ENCODE results near the gene DMXL2.
"Not testable (repeated sequence)": the region's sequence is repeated elsewhere in the genome, so short reads cannot be mapped to it uniquely, and the experiment has no call there.

Gene DMXL2

GRCh38 chr15:51624022-51624421, 1.5 kb upstream of the DMXL2 start:
- no peak for DNase-seq (ENCODE audit: low spot score)

DNA sequence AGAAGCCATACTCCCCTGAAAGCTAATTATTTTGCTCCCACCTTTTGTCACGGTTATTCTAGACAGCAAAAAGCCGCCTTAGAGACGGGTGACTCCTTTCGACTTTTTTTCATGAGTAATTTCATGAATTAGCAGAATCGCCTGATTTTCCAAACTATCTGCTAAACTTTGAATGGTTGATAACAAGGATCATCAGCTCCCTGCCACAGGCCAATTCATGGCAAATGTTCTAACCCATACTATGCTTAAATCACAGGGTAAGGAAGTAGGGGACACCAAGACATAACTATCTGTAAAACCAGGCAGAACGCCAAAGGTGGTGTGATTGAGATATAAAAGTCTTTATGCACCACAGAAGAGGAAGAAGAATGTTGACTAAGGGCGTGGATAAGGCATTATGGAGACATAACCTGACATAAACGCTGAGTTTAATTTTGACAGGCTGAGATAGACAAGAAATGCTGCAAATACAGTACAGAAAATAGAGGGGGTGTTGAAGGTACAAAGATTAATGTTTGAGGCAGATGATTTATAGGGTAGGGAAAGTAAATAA, 891 bp upstream of the DMXL2 start:
- peak; percentile 45 for DNase-seq (ENCODE audit: low spot score)

DNA sequence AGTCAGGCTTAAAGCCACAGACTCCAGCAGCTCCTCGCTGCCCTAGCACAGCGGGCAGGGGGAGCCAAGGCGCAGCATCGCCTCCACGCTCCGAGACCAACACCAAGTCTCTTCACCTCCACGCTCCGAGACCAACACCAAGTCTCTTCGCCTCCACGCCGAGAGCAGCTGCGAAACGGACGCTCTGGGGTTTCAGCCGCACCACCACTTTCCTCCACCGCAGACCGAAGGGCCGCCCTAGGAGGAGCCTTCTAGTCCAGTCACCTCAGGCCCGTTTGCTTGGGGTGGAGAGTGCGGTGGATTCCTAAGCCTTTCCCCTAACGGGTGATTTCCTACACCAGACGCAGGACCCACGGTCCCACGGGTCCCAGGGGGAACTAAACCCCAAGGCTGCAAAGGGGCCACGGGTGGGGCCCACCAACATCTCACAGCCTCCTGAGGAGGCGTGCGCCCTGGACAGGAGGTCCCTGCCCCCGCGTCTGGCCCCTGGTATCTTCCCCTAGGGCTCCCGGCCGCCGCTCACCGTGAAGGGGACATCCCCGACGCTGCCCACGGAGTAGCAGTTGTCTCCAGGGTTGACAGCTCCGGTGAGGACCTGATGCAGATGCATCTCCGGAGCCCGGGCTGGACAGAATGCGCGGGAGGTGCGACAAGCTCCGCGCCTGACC, 501 bp downstream of the DMXL2 start:
- peak; percentile 67 for DNase-seq (ENCODE audit: low spot score)

DNA sequence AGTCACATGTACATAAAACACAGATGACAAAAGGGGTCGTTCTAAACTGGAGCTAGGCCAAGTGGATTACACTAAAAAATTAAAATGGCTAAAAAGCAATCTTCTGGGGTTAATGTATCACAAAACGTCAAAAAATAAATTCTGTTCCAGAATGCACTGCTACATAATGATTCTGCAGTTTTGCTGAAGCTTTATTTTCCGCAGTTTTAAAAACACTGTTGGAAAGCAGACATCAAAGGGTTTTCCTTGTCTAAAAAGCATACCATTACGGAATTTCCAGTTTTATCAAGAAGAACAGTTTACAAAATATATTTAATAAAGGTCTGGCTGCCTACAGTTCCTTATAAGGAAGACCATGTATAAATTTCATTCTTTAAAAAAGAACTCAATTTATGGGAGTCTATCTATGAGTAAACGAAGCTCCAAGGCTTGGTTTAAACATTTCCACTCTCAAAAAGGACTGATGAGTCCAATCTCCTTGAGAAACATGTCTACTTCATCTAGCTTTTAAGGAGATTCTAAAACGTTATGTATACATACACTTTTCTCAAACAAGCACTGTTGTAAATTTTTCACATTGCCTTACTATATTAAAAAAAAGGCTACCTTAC, 1.3 kb downstream of the DMXL2 start:
- DNase-seq (ENCODE audit: low spot score), result no peak

DNA sequence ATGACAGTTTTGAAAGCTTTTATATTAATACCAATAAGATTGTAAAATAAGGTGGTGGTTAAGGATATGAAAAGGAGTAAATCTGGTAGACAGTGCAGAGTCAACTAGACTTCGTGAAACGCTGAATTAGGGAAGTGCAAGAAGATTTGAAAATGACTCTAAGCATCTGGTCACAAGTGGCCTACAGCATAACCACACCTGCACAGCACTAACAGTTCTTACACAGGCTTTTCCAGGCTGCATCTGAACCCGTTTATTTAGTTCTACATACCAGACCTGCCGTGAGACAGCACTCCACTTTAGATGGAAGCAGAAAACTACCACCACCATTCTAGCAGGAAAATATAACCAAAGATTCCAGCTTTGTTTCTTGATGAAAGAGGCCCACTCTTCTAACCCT, 1.9 kb downstream of the DMXL2 start:
- DNase-seq (ENCODE audit: low spot score), result peak; percentile 23

GRCh38 chr15:51620122-51620521, 2.4 kb downstream of the DMXL2 start:
- DNase-seq (ENCODE audit: low spot score), result no peak

DNA sequence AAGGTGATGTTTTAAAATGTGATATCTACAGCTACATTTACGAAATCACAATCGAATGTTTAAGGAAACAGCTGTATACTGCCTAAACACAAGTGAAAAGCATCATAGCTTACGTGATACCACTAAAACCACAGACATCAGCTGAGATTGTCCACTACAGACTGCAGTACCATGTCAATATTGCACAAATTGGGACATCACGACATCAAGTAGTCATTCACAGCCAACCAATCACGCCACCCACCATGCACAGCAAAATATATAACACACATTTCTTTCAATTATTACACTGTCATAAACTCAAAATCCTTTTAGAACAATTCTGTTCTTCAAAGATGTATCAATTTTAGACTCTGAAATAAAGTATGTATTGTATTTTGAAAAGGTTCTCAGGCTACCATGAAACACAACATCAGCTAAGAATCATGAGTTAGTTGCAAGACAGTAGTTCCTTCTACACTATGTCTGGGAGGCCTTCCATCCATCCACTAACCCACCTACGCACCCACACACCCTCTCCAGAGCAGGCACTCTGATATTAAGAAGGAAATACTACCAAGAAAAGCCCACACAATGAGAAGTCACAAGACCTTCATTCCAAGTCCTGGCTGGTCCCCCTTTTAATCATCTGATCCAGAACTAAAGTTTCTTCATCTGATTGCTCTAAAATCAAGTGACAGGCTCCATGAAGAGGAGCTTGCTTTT, 3.1 kb downstream of the DMXL2 start:
- no peak for DNase-seq (ENCODE audit: low spot score)

DNA sequence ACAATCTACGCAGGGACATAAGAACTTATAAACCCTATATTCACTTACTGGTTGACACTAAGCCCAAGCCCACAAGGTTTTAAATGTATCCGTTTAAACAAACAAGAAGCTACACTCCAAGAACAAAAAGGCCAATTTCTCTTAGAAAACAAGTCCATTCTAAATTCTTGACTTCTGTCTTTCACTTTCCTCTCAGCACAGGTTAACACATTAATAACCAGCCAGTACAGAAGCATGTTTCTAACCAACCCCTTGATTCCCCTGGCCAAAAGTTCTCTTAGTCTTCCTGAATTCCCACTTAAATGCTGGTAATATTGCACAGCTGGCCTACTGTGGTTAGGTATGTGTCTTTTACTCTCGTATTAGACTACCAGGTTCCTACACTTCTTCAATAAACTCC, 4.7 kb downstream of the DMXL2 start:
- DNase-seq (ENCODE audit: low spot score), result no peak

DNA sequence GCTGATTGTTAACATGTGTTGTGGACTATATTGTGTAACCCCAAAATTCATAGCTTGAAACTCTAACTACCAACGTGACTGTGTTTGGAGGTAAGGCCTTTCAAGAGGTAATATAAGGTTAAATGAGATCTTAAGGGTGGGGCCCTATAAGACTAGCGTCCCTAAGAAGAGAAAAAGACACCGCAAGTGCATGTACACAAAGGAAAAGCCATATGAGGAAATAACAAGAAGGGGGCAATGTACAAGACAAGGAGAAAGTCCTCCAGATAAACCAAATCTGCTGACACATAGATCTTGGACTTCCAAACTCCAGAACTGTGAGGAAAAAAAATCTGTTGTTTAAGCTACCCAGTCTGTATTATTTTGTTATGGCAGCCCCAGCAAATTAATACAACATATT, 8.6 kb downstream of the DMXL2 start:
- DNase-seq (ENCODE audit: low spot score), result no peak

GRCh38 chr15:51612669-51613068, 9.9 kb downstream of the DMXL2 start:
- not testable (repeated sequence) for DNase-seq (ENCODE audit: low spot score)

DNA sequence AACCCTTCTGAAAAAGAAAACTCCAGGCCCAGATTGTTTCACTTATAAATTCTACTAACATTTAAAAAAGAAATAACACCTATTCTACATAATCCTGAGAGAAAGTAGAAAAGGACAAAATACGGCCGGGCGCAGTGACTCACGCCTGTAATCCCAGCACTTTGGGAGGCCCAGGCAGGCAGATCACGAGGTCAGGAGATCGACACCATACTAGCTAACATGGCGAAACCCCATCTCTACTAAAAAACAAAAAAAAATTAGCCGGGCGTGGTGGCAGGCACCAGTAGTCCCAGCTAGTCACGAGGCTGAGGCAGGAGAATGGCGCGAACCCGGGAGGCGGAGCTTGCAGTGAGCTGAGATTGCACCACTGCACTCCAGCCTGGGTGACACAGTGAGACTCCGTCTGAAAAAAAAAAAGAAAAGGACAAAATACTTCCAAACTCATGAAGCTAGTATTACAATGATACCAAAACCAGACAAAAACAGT, 19.1 kb downstream of the DMXL2 start:
- not testable (repeated sequence) for DNase-seq (ENCODE audit: low spot score)

DNA sequence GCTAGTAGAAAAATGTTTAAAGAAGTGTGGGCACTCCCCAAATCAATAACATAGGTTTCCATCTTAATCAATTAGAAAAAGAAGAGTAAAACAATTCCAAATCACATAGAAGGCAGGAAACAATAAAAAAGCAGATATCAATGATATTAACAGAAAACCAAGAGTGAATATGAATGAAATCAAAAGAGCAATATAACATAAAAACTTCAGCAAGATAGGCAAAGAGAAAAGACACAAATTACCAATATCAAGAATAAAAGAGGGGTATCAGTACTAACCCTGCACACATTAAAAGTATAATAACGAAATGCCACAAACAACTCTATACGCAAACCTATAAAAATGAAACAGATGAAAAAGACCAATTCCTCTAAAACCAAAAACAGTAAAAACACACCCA, 19.6 kb downstream of the DMXL2 start:
- no peak for DNase-seq (ENCODE audit: low spot score)

DNA sequence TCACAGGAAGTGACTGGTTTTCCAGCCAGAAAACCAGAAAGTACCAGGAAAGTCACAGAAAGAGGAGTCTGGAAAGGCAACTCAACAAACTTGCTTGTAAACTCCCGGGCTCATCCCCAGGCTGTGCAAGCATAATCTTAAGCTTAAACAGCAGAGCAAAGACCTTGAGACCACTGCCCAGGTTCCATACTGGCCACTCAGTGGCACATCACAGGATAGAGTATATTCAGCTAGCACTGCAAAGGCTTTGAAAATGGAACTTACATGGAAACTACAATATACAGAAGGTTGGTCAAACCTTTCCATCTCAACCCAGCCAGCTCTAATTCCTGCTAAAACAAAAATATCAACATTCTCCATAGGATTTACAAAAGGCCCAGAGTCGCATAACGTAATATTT, 20.1 kb downstream of the DMXL2 start:
- no peak for DNase-seq (ENCODE audit: low spot score)

DNA sequence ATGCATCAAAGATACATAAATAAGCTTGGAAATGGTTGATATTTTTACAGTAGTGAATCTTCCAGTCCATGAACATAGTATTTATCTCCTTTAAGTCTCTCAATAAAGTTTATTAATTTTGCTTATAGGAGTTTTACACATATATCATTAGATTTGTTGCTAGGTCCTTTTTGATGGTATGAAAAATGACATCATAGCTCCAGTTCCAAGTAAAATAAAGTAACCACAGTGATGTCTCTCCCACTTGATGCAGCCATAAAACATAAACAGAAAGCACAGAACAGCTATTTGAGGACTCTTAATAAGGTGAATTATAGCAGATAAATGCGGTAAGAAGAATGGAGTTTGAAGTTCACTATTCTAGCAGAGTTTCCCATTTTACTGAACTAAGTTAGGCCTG, 20.8 kb downstream of the DMXL2 start:
- no peak for DNase-seq (ENCODE audit: low spot score)

DNA sequence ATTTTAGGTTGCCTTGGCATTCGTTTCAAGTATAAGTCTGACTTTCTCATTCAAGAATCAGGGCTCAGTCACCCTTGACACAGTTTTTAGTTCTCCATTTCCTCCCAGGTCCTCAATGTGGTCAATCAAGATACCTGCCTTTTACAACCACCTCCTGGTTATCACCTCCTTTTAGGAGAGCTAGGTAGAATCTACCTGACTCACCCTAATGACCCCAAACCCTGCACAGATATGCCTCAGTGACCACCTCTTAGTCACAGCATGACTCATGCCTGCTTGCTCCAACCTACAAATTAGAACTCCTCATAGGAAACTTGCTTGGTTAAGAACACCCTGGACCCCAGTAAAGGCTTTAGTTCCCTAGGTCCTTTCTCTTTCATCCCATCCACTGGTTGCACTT, 22.5 kb downstream of the DMXL2 start:
- DNase-seq (ENCODE audit: low spot score), result no peak

DNA sequence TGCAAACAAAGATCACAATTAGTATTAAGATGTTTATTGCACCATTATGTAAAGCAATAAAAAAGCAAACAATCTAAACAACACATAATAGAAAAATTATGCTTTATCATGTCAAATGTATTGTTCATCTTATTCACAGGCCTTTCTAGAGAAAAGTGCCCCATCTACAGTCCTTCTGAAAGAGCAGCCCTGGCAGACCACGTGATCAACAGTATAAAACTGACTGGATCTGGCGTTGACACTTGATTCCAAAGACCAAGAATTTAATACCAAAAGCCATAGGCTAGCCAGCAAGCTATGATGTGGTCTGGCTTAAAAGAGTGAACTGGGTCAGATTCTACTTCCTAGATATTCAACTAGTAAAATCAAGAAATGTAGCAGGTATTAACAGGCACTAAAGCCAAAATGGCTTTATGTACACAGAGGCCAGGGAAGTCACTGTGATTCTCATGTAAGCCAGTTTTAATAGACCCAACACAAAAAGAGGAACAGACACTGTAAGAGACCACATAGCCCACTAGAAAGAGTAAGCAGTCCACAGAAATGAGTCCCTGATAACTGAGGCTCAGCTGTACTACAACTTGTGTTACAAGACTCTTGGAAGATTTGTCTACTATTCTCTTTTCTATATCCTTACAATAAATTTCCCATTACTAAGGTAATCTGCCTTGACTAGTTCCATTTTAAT, 32.5 kb downstream of the DMXL2 start:
- DNase-seq (ENCODE audit: low spot score), result no peak

DNA sequence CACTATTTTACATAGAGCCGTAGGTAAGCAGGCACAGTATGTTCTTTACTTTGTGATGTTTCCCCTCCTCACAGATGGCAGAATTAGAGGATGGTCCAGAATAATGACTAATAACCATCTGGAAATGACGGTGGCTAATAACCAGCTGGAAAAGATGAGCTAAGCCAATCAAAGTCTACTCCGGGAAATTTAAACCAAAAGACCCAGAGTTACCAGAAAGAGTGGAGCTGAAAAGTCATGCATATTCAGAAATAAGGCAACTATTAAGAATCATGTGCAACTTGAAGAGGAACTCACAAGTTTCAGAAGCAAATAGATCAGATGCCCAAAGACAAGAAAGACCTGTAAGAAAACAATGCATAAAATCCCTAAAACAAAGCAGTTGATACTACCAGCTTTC, 33.6 kb downstream of the DMXL2 start:
- no peak for DNase-seq (ENCODE audit: low spot score)

- DNase-seq (ENCODE audit: low spot score), result peak; percentile 30
Observed at GRCh38 chr15:51585986-51586385, 36.6 kb downstream of the DMXL2 start.

DNA sequence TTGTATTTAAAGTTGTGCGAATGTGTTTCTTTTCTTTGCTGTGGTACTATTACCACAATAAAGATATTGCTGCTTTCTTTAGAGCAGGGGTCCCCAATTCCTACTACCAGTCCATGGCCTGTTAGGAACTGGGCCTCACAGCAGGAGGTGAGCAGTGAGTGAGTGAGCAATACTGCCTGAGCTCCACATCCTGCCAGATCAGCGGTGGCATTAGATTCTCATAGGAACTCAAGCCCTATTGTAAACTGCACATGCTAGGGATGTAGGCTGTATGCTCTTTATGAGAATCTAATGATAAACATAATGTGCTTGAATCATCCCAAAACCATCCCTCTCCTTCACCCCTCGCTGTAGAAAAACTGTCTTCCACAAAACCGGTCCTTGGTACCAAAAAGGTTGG, 41.6 kb downstream of the DMXL2 start:
- DNase-seq (ENCODE audit: low spot score), result no peak

DNA sequence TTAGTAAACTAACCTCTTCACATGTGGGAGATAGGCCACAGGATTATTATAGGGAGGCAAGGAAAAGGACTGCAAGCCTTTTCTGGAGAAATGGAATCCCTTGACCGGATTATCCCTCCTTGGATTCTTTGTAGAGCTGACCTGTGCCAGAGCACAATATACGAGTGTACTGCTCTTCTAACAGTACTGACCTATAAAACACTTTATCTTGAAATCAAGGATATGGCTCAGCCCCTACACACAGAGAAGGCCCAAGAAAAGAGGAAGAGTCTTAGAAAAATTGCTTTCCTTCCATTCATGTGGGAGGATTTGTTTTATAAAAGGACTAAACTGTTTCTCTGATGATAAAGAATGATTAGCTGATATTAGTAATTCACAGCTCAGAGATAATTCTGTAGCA, 42.2 kb downstream of the DMXL2 start:
- DNase-seq (ENCODE audit: low spot score), result no peak

DNA sequence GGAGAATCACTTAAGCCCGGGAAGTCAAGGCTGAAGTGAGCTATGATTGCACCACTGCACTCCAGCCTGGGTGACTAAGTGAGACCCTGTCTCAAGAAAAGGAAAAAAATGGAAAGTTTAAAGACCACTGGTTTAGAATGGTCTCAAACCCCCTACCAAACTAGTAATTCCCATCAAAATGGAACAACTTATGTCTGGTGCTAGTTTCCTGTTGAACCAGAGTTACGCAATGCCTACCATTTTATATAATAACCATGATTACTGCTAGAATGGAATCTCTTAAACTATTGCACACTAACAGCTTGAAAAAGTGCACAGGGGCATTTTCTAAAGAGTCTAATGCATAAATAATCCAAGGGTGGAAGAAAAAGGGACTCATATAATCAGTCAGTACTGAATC, 43.6 kb downstream of the DMXL2 start:
- DNase-seq (ENCODE audit: low spot score), result no peak

DNA sequence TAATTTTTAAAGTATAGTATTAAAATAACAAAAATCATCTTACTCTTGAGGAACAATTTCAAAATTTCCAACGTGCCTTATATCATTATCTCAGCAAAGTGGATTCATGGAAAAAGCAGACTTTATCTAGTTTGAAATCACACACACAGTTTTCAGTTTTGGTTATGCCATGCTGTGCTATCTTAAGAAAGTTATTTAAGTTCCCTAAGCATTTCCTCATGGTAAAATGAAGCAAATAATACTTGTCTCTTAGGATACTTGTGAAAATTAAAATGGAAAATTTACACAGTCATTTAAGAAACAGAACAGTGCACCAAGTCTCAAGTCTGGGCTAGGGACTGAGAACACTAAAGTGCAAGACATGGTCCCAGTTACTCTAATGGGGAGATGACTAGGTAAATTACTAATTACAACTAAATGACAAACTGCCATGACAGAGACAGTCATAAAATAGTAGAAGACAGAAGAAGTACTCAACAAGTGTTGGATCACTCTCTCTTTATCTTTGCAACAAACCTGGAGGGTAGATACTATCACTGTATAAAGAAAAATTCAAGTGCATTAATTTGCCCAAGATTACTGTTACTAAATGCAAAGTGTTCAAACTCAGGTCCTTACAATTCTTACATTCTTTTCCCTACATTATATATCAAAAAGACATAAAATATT, 44.8 kb downstream of the DMXL2 start:
- DNase-seq (ENCODE audit: low spot score), result no peak
